Measurements from ENCODE around the gene CAPZB.

CAPZB gene

GRCh38 chr1:19313961-19314882 is 171.1 kb downstream of the CAPZB start:
- TF ChIP-seq REST (IDR thresholded peaks at IDR 0.05; ENCODE audit: insufficient read depth in 1 of 2, low read depth in 2 of 2, low read length in 2 of 2) = no peak
- no peak for TF ChIP-seq SIN3A (IDR thresholded peaks at IDR 0.05; ENCODE audit: borderline replicate concordance, insufficient read depth, low read length)
- TF ChIP-seq TAF1 (IDR thresholded peaks at IDR 0.05; ENCODE audit: borderline replicate concordance, insufficient read depth, low read length) = no peak
- no peak for TF ChIP-seq FOXP2 (optimal IDR thresholded peaks at IDR 0.05; ENCODE audit: borderline replicate concordance, extremely low read depth, extremely low read length, insufficient read depth)
- TF ChIP-seq POLR2AphosphoS5 (IDR thresholded peaks at IDR 0.05; ENCODE audit: low read depth, low read length) = no peak

- no peak for TF ChIP-seq POLR2AphosphoS5 (IDR thresholded peaks at IDR 0.05; ENCODE audit: low read depth, low read length)
- no peak for TF ChIP-seq TAF1 (IDR thresholded peaks at IDR 0.05; ENCODE audit: borderline replicate concordance, insufficient read depth, low read length)
- TF ChIP-seq FOXP2 (optimal IDR thresholded peaks at IDR 0.05; ENCODE audit: borderline replicate concordance, extremely low read depth, extremely low read length, insufficient read depth) = no peak
- TF ChIP-seq SIN3A (IDR thresholded peaks at IDR 0.05; ENCODE audit: borderline replicate concordance, insufficient read depth, low read length) = no peak
- TF ChIP-seq REST (IDR thresholded peaks at IDR 0.05; ENCODE audit: insufficient read depth in 1 of 2, low read depth in 2 of 2, low read length in 2 of 2) = no peak
Measured at GRCh38 chr1:19313636-19313959, 171.7 kb downstream of the CAPZB start.

GRCh38 chr1:19312782-19313635 is 172.3 kb downstream of the CAPZB start:
- TF ChIP-seq REST (IDR thresholded peaks at IDR 0.05; ENCODE audit: insufficient read depth in 1 of 2, low read depth in 2 of 2, low read length in 2 of 2) (no peak), TAF1 (IDR thresholded peaks at IDR 0.05; ENCODE audit: borderline replicate concordance, insufficient read depth, low read length) (no peak), SIN3A (IDR thresholded peaks at IDR 0.05; ENCODE audit: borderline replicate concordance, insufficient read depth, low read length) (no peak)

GRCh38 chr1:19311931-19312781 is 173.2 kb downstream of the CAPZB start, which contains the start of the genes AKR7A2 and SLC66A1:
AKR7A2 (minus strand) TSS chr1:19312144; CDS start chr1:19312124, 20 bp downstream.
SLC66A1 (plus strand) TSS chr1:19312326; CDS start chr1:19317678, 5,352 bp downstream.
- TF ChIP-seq FOXP2 (optimal IDR thresholded peaks at IDR 0.05; ENCODE audit: borderline replicate concordance, extremely low read depth, extremely low read length, insufficient read depth) (no peak), TAF1 (IDR thresholded peaks at IDR 0.05; ENCODE audit: borderline replicate concordance, insufficient read depth, low read length) (peak; percentile 87; the same call in 1 of the 2 replicates), SIN3A (IDR thresholded peaks at IDR 0.05; ENCODE audit: borderline replicate concordance, insufficient read depth, low read length) (no peak), POLR2AphosphoS5 (IDR thresholded peaks at IDR 0.05; ENCODE audit: low read depth, low read length) (peak; percentile 85), REST (IDR thresholded peaks at IDR 0.05; ENCODE audit: insufficient read depth in 1 of 2, low read depth in 2 of 2, low read length in 2 of 2) (no peak; a peak in 1 of 4 replicates)
